ENCODE measurements around the gene HAUS8.

HAUS8 gene

DNA sequence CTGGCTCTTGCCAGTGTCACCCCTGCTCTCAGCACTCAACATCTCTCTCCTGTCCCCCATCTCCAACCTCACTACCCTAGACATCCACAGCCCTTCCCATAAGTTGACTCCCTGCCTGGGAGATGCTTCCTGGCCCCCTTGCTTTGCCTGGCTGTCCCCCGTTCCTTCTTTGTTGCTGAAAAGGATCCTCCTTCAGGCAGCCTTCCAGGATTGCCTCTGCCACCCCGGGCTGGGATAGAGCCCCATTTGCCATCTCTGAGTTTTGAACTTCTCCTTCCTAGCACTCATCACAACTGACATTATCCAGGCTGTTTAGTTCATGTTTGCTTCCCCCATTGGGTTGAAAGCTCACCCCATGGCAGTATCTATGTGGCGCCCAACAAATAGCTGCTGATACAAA, 68.7 kb downstream of the HAUS8 start:
- H3K27ac ChIP-seq: no peak overlapping the region
- TF ChIP-seq, protein P1, sequence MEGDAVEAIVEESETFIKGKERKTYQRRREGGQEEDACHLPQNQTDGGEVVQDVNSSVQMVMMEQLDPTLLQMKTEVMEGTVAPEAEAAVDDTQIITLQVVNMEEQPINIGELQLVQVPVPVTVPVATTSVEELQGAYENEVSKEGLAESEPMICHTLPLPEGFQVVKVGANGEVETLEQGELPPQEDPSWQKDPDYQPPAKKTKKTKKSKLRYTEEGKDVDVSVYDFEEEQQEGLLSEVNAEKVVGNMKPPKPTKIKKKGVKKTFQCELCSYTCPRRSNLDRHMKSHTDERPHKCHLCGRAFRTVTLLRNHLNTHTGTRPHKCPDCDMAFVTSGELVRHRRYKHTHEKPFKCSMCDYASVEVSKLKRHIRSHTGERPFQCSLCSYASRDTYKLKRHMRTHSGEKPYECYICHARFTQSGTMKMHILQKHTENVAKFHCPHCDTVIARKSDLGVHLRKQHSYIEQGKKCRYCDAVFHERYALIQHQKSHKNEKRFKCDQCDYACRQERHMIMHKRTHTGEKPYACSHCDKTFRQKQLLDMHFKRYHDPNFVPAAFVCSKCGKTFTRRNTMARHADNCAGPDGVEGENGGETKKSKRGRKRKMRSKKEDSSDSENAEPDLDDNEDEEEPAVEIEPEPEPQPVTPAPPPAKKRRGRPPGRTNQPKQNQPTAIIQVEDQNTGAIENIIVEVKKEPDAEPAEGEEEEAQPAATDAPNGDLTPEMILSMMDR (conservative IDR thresholded peaks at IDR 0.05): no peak
- no peak for TF ChIP-seq ZFX (IDR thresholded peaks at IDR 0.05)

- TF ChIP-seq ZFX (IDR thresholded peaks at IDR 0.05): no peak
- TF ChIP-seq, protein P1 (conservative IDR thresholded peaks at IDR 0.05): no peak
- H3K27ac ChIP-seq: no peak overlapping the region
Observed at GRCh38 chr19:17005000-17005399, 70.3 kb downstream of the HAUS8 start.

- no peak overlapping the region for H3K27ac ChIP-seq
- TF ChIP-seq ZFX (IDR thresholded peaks at IDR 0.05): no peak
- TF ChIP-seq, protein P1 (conservative IDR thresholded peaks at IDR 0.05): no peak
Observed at GRCh38 chr19:17004386-17004785, 70.9 kb downstream of the HAUS8 start.

DNA sequence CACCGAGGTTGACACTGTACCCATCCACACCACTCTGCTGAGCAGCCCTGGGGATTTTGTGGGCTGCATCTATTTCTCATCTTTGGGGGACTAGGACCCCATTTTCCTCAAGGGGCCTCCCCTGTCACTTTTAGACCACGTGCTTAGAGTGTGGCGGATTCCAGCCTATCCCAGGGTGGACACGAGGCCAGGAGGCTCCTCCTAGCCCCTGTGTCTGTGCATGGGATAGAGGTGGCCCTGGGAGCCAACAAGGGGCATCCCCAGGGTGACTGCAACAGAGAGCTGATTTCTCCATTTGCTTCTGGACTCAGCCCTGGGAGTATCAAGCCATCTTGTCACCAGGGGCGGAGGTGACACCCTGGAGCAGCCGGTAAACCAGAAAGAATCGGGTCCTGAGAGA, 72.8 kb downstream of the HAUS8 start:
- TF ChIP-seq ZFX (IDR thresholded peaks at IDR 0.05): no peak
- TF ChIP-seq, protein P1 (conservative IDR thresholded peaks at IDR 0.05): no peak
- H3K27ac ChIP-seq: no peak overlapping the region

DNA sequence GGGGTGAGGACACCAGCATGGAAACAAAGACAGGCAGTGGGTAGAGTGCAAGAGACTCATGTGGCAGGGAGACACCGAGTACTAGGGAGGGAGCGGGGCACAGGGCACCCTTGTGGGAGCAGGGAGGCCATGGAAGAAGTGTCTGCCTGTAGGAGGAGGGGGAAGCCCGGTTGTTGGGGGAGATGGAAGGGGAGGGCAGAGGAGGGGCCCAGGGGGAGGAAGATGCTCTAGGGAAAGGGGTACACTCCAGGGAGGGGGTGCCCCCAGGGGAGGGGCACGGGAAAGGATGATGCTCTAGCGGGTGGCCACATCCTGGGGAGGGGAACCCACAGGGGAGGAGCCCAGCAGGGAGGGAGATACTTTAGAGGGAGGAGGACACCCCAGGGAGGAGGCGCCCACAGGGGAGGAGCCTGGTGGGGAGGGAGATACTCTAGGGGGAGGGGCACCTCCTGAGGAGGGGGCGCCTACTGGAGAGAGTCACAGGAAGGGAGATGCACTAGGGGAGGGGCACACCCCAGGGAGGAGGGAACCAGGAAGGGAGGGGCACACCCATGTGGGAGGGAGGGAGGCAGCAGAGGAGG, 73.6 kb downstream of the HAUS8 start:
- no peak for TF ChIP-seq ZFX (IDR thresholded peaks at IDR 0.05)
- TF ChIP-seq, protein P1 (conservative IDR thresholded peaks at IDR 0.05): no peak
- no peak overlapping the region for H3K27ac ChIP-seq
